HepG2 (cell line): Measurements from ENCODE around the gene PRM3. TPM values are rescaled to one million over a fixed set of nuclear protein-coding genes. Genes with fewer than 3 reads are reported as not detected.

ENCODE experiments used
- CBX1 ChIP-seq: IDR thresholded peaks from one replicate; pipeline ENCODE4 v1.6.1; 2016; ENCODE audit warnings: antibody characterized with exemption, low read depth
- ELF1 ChIP-seq: sonication (generic); formaldehyde crosslinking; IDR thresholded peaks from 2 replicates; pipeline ENCODE4 v1.4.0; 2020; ENCODE audit warnings: missing genetic modification reagents
- KDM5A ChIP-seq: fragments of 200-600 bp; sonication (generic); IDR thresholded peaks from 2 replicates; pipeline ENCODE4 v1.7.0; 2018; ENCODE audit warnings: antibody characterized with exemption, mild to moderate bottlenecking, low read length, borderline replicate concordance
- NFE2L1 ChIP-seq: sonication (generic); formaldehyde crosslinking; IDR thresholded peaks from 2 replicates; pipeline ENCODE4 v1.4.0; 2020; ENCODE audit warnings: missing genetic modification reagents, mild to moderate bottlenecking, borderline replicate concordance
- PRPF4 ChIP-seq: fragments of 200-400 bp; formaldehyde crosslinking; IDR thresholded peaks from 2 replicates; pipeline ENCODE4 v1.6.1; 2016; ENCODE audit warnings: low read length, low read depth; ENCODE audit not compliant: poor library complexity, severe bottlenecking
- PTBP1 ChIP-seq: fragments of 200-400 bp; formaldehyde crosslinking; IDR thresholded peaks from 2 replicates; pipeline ENCODE4 v1.6.1; 2018; ENCODE audit warnings: low read length, low read depth; ENCODE audit not compliant: poor library complexity, severe bottlenecking
- RARA ChIP-seq: IDR thresholded peaks from 2 replicates; pipeline ENCODE4 v1.6.1; 2016; ENCODE audit warnings: missing genetic modification reagents, missing compliant biosample characterization
- SIN3A ChIP-seq: IDR thresholded peaks from 2 replicates; pipeline ENCODE4 v1.6.1; 2011; ENCODE audit warnings: low read depth, mild to moderate bottlenecking, control low read depth, low read length, borderline replicate concordance
- SP1 ChIP-seq, 2 experiments: fragments of 450-650 bp in 1 of 2; sonication (generic) in 1 of 2; formaldehyde crosslinking in 1 of 2; IDR thresholded peaks; 2 replicates each; pipeline versions ENCODE4 v1.4.0 to v1.6.1; 2016 to 2020; ENCODE audit warnings: missing genetic modification reagents in 1 of 2
- TAF15 ChIP-seq: fragments of 200-400 bp; formaldehyde crosslinking; IDR thresholded peaks from one replicate; pipeline ENCODE4 v1.6.1; 2018; ENCODE audit warnings: mild to moderate bottlenecking, low read depth, low read length; ENCODE audit not compliant: poor library complexity, severe bottlenecking
- ZBTB1 ChIP-seq: sonication (generic); formaldehyde crosslinking; IDR thresholded peaks from 2 replicates; pipeline ENCODE4 v1.4.0; 2020; ENCODE audit warnings: missing genetic modification reagents, borderline replicate concordance
- ZNF253 ChIP-seq: sonication (generic); formaldehyde crosslinking; IDR thresholded peaks from 2 replicates; pipeline ENCODE4 v1.8.0; 2022; ENCODE audit warnings: mild to moderate bottlenecking, missing genetic modification reagents, borderline replicate concordance
- ZNF264 ChIP-seq: sonication (generic); formaldehyde crosslinking; IDR thresholded peaks from 2 replicates; pipeline ENCODE4 v1.4.0; 2020; ENCODE audit warnings: missing genetic modification reagents
- ZNF331 ChIP-seq: sonication (generic); formaldehyde crosslinking; IDR thresholded peaks from 2 replicates; pipeline ENCODE4 v1.4.0; 2020; ENCODE audit warnings: missing genetic modification reagents
- ZNF431 ChIP-seq: sonication (generic); formaldehyde crosslinking; IDR thresholded peaks from 2 replicates; pipeline ENCODE4 v1.9.0; 2022; ENCODE audit warnings: missing genetic modification reagents, low read depth, mild to moderate bottlenecking, borderline replicate concordance
- polyA plus RNA-seq, 8 experiments: library from polyadenylated mRNA; depleted of rRNA in 3 of 8; stranded (reverse) in 7 of 8; unstranded in 1 of 8; fragments of >200 nt; fragmentation: Illumina TruSeq in 4 of 8; extraction: Trizol in 4 of 8; gene quantifications; 2 replicates each; pipeline versions ENCODE4 v1.2.1 to v1.2.3, GENCODE V29; 2011 to 2016; ENCODE audit warnings: low read depth in 4 of 8, missing spikeins in 1 of 8, mixed read lengths in 1 of 8; ENCODE audit not compliant: insufficient read depth in 1 of 8
- total RNA-seq, 5 experiments: library from RNA; depleted of rRNA; stranded (reverse); fragments of >200 nt; fragmentation: Illumina TruSeq; extraction: Trizol; gene quantifications; 2 replicates each; pipeline ENCODE4 v1.2.3, GENCODE V29; 2016; ENCODE audit warnings: low read depth in 1 of 5
- TF ChIP-seq, protein P1 (sequence below): sonication (generic); formaldehyde crosslinking; IDR thresholded peaks from 2 replicates; pipeline ENCODE4; 2020; ENCODE audit warnings: missing genetic modification reagents, mild to moderate bottlenecking, borderline replicate concordance
- TF ChIP-seq, protein P2 (sequence below): sonication (generic); formaldehyde crosslinking; conservative IDR thresholded peaks from 2 replicates; pipeline ENCODE4 v1.8.1; 2023; ENCODE audit warnings: missing genetic modification reagents
- TF ChIP-seq, protein P3 (sequence below): IDR thresholded peaks from 2 replicates; pipeline ENCODE4 v1.6.1; 2016; ENCODE audit warnings: low read depth, missing genetic modification reagents, missing compliant biosample characterization

PRM3 gene
- total and polyA plus RNA-seq, 2 of the 13 experiments (the other 11 are each of a cell fraction or from before 2014, with no cell fraction given) = not detected

DNA sequence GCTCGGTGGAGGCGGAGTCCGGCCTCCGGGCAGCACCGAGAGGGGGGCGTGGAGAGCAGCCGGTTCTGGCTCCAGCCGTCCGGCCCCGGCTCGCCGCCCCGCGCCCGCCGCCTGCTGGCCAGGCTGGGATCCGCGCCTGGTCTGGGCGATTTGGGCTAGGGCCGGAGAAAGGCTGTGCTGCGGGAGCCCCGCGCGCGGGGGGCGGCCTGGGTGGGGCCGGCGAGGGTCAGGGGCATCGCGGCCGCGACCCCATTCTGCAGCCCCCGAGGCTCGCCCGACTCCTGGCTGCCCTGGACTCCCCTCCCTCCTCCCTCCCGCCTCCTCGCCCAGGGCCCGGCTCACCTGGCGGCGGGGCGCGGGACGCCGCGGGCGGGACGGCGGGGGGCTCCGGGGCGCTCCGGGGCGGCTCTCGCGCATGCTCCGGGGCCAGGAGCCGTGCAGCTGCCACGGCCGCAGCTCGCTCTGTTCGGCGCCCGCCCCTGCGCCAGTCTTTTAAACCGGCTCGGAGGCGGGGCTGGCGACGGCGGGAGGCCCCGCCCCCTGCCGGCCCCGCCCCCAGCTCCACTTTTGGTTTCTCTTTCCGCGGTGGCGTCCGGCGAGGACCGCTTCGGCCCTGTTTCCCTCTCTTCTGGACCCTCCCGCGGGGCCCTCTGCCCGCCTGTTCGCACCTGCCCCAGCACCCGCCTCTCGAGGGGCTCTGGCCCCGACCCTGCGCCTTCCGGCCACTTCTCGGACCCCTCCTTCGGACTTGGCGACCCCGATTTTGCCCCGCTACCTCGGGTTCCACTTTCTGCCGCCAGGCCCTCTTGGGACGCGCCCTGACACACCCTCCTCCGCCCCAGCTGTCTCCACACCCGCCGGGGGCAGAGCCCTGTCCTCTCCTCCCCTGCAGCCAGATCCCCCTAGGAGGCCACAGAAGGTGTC is 17.4 kb downstream of the PRM3 start, which contains the start of gene SOCS1 (continued):
- TF ChIP-seq, protein P1, sequence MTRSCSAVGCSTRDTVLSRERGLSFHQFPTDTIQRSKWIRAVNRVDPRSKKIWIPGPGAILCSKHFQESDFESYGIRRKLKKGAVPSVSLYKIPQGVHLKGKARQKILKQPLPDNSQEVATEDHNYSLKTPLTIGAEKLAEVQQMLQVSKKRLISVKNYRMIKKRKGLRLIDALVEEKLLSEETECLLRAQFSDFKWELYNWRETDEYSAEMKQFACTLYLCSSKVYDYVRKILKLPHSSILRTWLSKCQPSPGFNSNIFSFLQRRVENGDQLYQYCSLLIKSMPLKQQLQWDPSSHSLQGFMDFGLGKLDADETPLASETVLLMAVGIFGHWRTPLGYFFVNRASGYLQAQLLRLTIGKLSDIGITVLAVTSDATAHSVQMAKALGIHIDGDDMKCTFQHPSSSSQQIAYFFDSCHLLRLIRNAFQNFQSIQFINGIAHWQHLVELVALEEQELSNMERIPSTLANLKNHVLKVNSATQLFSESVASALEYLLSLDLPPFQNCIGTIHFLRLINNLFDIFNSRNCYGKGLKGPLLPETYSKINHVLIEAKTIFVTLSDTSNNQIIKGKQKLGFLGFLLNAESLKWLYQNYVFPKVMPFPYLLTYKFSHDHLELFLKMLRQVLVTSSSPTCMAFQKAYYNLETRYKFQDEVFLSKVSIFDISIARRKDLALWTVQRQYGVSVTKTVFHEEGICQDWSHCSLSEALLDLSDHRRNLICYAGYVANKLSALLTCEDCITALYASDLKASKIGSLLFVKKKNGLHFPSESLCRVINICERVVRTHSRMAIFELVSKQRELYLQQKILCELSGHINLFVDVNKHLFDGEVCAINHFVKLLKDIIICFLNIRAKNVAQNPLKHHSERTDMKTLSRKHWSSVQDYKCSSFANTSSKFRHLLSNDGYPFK (CRISPR knock-in tag) = peak; percentile 89
- TF ChIP-seq RARA = peak; percentile 43; the same call in 1 of the 2 replicates
- TF ChIP-seq ZNF431 = peak; percentile 62
- TF ChIP-seq ZNF331 (CRISPR knock-in tag) = no peak
- peak; percentile 98 for TF ChIP-seq PTBP1
- TF ChIP-seq KDM5A = peak; percentile 63; the same call in 1 of the 2 replicates
- no peak for TF ChIP-seq ZNF253 (CRISPR knock-in tag)
- TF ChIP-seq ZNF264 = peak; percentile 64; the same call in 1 of the 2 replicates
- TF ChIP-seq SIN3A = peak; percentile 89; the same call in 1 of the 2 replicates
- no peak; the same call in 1 of the 2 replicates for TF ChIP-seq ELF1
- no peak for TF ChIP-seq PRPF4
- TF ChIP-seq, protein P2, sequence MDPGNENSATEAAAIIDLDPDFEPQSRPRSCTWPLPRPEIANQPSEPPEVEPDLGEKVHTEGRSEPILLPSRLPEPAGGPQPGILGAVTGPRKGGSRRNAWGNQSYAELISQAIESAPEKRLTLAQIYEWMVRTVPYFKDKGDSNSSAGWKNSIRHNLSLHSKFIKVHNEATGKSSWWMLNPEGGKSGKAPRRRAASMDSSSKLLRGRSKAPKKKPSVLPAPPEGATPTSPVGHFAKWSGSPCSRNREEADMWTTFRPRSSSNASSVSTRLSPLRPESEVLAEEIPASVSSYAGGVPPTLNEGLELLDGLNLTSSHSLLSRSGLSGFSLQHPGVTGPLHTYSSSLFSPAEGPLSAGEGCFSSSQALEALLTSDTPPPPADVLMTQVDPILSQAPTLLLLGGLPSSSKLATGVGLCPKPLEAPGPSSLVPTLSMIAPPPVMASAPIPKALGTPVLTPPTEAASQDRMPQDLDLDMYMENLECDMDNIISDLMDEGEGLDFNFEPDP (CRISPR knock-in tag) = no peak; the same call in 1 of the 2 replicates
- peak; percentile 75 for TF ChIP-seq CBX1
- no peak for TF ChIP-seq ZBTB1 (CRISPR knock-in tag)
- TF ChIP-seq NFE2L1 (CRISPR knock-in tag) = no peak
- no peak for TF ChIP-seq TAF15
- no peak for TF ChIP-seq SP1 (IDR thresholded peaks at IDR 0.05)
- TF ChIP-seq SP1 (CRISPR knock-in tag; IDR thresholded peaks at IDR 0.05) = peak; percentile 88
- TF ChIP-seq, protein P3, sequence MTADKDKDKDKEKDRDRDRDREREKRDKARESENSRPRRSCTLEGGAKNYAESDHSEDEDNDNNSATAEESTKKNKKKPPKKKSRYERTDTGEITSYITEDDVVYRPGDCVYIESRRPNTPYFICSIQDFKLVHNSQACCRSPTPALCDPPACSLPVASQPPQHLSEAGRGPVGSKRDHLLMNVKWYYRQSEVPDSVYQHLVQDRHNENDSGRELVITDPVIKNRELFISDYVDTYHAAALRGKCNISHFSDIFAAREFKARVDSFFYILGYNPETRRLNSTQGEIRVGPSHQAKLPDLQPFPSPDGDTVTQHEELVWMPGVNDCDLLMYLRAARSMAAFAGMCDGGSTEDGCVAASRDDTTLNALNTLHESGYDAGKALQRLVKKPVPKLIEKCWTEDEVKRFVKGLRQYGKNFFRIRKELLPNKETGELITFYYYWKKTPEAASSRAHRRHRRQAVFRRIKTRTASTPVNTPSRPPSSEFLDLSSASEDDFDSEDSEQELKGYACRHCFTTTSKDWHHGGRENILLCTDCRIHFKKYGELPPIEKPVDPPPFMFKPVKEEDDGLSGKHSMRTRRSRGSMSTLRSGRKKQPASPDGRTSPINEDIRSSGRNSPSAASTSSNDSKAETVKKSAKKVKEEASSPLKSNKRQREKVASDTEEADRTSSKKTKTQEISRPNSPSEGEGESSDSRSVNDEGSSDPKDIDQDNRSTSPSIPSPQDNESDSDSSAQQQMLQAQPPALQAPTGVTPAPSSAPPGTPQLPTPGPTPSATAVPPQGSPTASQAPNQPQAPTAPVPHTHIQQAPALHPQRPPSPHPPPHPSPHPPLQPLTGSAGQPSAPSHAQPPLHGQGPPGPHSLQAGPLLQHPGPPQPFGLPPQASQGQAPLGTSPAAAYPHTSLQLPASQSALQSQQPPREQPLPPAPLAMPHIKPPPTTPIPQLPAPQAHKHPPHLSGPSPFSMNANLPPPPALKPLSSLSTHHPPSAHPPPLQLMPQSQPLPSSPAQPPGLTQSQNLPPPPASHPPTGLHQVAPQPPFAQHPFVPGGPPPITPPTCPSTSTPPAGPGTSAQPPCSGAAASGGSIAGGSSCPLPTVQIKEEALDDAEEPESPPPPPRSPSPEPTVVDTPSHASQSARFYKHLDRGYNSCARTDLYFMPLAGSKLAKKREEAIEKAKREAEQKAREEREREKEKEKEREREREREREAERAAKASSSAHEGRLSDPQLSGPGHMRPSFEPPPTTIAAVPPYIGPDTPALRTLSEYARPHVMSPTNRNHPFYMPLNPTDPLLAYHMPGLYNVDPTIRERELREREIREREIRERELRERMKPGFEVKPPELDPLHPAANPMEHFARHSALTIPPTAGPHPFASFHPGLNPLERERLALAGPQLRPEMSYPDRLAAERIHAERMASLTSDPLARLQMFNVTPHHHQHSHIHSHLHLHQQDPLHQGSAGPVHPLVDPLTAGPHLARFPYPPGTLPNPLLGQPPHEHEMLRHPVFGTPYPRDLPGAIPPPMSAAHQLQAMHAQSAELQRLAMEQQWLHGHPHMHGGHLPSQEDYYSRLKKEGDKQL (CRISPR knock-in tag) = 0 out of 2 replicates have a peak, but pooled peaks have one; percentile 52
